ENCODE results near the gene EYA2. TPM values are rescaled to one million over a fixed set of nuclear protein-coding genes. Genes with fewer than 3 reads are reported as not detected.

The EYA2 gene
- total RNA-seq, 1 experiment from 2014 or later: 0.33 TPM

DNA sequence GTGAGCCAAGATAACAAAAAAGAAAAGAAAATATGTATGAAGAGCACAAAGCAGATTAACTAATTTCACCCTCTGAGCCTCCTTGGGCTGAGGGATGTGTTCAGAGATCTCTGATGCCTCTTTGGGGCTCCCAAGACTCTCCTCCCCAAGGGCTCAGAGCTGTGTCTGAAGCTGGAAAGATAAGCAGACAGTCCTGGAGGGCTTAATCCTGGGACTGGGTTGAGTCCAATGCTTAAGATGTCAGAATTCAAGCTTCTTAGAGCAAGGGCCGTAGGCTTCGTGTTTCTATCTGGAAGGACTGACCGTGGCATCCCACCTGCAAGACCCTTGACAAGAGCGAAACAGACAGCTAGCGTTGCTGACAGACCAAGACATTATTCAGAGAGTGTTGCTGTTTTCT is 232.9 kb downstream of the EYA2 start:
- H2AFZ ChIP-seq (ENCODE audit: low read length): no peak overlapping the region
- no peaks in the 10 kb centered on the region for H3K27me3 ChIP-seq (ENCODE audit: low read length)
- no peaks in the 10 kb centered on the region for H3K9me2 ChIP-seq (replicated peaks; ENCODE audit: low read length)
- no peaks in the 10 kb centered on the region for H4K20me1 ChIP-seq (ENCODE audit: low read length)
- no peak overlapping the region for H3K27ac ChIP-seq (ENCODE audit: low read length)
- ATAC-seq (no peak), DNase-seq (no peak)
- H3K9ac ChIP-seq (ENCODE audit: low read length): no peak overlapping the region
- ChIA-PET POLR2A (ENCODE audit: unreplicated experiment) (no interaction called here), CTCF (no interaction called here)
- H3K36me3 ChIP-seq (ENCODE audit: low read depth, low read length): no peaks in the 10 kb centered on the region
- intact Hi-C loops (cut with micrococcal nuclease): no loop called here
- no peak for TF ChIP-seq EZH2 (IDR thresholded peaks at IDR 0.05; ENCODE audit: low read length, unreplicated experiment)
- H3K4me2 ChIP-seq (ENCODE audit: low read length): no peak overlapping the region
- BruUV-seq (replicated peaks): no TSS peak
- peaks cover 17% of the 10 kb centered on the region for H3K4me1 ChIP-seq (ENCODE audit: insufficient read depth, low read length)
- no peak overlapping the region for H3K4me3 ChIP-seq (ENCODE audit: low read length)
- no peaks in the 10 kb centered on the region for H3K9me3 ChIP-seq (ENCODE audit: low read length)
- H3F3A ChIP-seq (ENCODE audit: low read length, unreplicated experiment): no peaks in the 10 kb centered on the region
- H3K79me2 ChIP-seq (ENCODE audit: low read length): no peaks in the 10 kb centered on the region

DNA sequence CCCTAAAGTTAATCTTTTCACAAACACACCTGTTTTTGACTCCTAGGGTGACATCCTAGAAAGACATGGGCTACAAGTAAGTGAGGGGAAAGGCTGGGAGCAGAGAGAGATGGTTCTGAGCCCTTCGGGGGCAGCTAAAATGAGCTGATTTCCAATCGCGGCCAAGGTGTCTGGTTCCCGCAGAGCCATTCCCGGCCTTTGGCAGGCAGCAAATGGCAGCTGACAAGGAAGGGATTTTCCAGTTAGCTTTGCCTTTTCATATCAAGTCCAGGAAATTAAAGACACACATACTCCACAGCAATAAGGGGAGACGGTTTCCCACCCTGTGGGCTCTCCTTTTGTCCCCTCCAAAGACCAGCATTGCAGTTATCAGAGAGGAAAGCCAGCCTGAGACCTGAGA is 233.4 kb downstream of the EYA2 start:
- CTCF ChIA-PET: no interaction called here
- Histone ChIP-seq H3K9me2 (replicated peaks; ENCODE audit: low read length) (no peaks in the 10 kb centered on the region), H3K79me2 (ENCODE audit: low read length) (no peaks in the 10 kb centered on the region), H2AFZ (ENCODE audit: low read length) (no peak overlapping the region), H3K4me1 (ENCODE audit: insufficient read depth, low read length) (peaks cover 17% of the 10 kb centered on the region), H4K20me1 (ENCODE audit: low read length) (no peaks in the 10 kb centered on the region), H3K36me3 (ENCODE audit: low read depth, low read length) (no peaks in the 10 kb centered on the region), H3K27ac (ENCODE audit: low read length) (no peak overlapping the region), H3F3A (ENCODE audit: low read length, unreplicated experiment) (no peaks in the 10 kb centered on the region), H3K9me3 (ENCODE audit: low read length) (no peaks in the 10 kb centered on the region), H3K4me2 (ENCODE audit: low read length) (no peak overlapping the region), H3K9ac (ENCODE audit: low read length) (no peak overlapping the region), H3K27me3 (ENCODE audit: low read length) (no peaks in the 10 kb centered on the region), H3K4me3 (ENCODE audit: low read length) (no peak overlapping the region)
- TF ChIP-seq CTCF (conservative IDR thresholded peaks at IDR 0.05; ENCODE audit: low read depth, low read length): no peak
- TF ChIP-seq EZH2phosphoT487 (IDR thresholded peaks at IDR 0.05; ENCODE audit: borderline replicate concordance, low read length): no peak
- no peak for TF ChIP-seq EZH2 (IDR thresholded peaks at IDR 0.05; ENCODE audit: low read length, unreplicated experiment)
- intact Hi-C loops (cut with micrococcal nuclease): no loop called here
- DNase-seq (no peak), ATAC-seq (no peak)
- BruUV-seq (replicated peaks): no TSS peak
- POLR2A ChIA-PET (ENCODE audit: unreplicated experiment): no interaction called here

DNA sequence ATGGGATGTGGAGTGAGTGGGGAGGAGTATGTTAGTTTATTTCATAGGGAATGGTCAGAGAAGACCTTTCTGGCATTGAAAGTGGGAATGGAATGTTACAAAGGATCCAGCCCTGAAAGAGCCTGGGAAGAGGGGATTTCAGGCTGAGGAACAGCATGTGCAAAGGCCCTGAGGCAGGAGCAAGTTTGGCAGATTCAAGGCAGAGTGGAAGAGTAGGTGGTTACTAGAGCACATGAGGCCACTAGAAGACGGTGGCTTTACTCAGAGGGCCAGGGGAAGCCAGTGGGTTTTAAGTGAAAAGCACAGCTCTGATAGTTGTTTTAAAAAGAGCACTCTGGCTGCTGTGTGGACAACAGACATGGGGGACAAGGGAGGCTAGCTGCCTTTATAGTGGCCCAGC is 234.7 kb downstream of the EYA2 start:
- DNase-seq: no peak
- no peak for ATAC-seq
- Histone ChIP-seq H3F3A (ENCODE audit: low read length, unreplicated experiment) (no peaks in the 10 kb centered on the region), H2AFZ (ENCODE audit: low read length) (no peak overlapping the region), H3K9me2 (replicated peaks; ENCODE audit: low read length) (no peaks in the 10 kb centered on the region), H3K9me3 (ENCODE audit: low read length) (no peaks in the 10 kb centered on the region), H4K20me1 (ENCODE audit: low read length) (no peaks in the 10 kb centered on the region), H3K9ac (ENCODE audit: low read length) (no peak overlapping the region), H3K4me1 (ENCODE audit: insufficient read depth, low read length) (peaks cover 19% of the 10 kb centered on the region), H3K27ac (ENCODE audit: low read length) (no peak overlapping the region), H3K4me3 (ENCODE audit: low read length) (no peak overlapping the region), H3K27me3 (ENCODE audit: low read length) (no peaks in the 10 kb centered on the region), H3K36me3 (ENCODE audit: low read depth, low read length) (no peaks in the 10 kb centered on the region), H3K79me2 (ENCODE audit: low read length) (no peaks in the 10 kb centered on the region), H3K4me2 (ENCODE audit: low read length) (no peak overlapping the region)
- intact Hi-C loops (cut with micrococcal nuclease): no loop called here
- TF ChIP-seq CTCF (conservative IDR thresholded peaks at IDR 0.05; ENCODE audit: low read depth, low read length): no peak
- no peak for TF ChIP-seq EZH2phosphoT487 (IDR thresholded peaks at IDR 0.05; ENCODE audit: borderline replicate concordance, low read length)
- no peak for TF ChIP-seq EZH2 (IDR thresholded peaks at IDR 0.05; ENCODE audit: low read length, unreplicated experiment)
- ChIA-PET CTCF (no interaction called here), POLR2A (ENCODE audit: unreplicated experiment) (no interaction called here)
- no TSS peak for BruUV-seq (replicated peaks)
